Measurements from ENCODE around the gene E2F4.

Gene E2F4

GRCh38 chr16:67246756-67247191 is 54.8 kb downstream of the E2F4 start:
- Histone ChIP-seq H3K9ac (ENCODE audit: low read length) (peak overlapping the region; percentile 80), H3K4me2 (ENCODE audit: low read depth, low read length) (peak overlapping the region; percentile 79), H4K20me1 (ENCODE audit: insufficient read depth, low read length) (no peaks in the 10 kb centered on the region), H3K9me3 (replicated peaks; ENCODE audit: insufficient read depth, low read length) (no peaks in the 10 kb centered on the region), H3K36me3 (replicated peaks; ENCODE audit: insufficient read depth, low read length) (no peaks in the 10 kb centered on the region), H3K4me1 (ENCODE audit: low read length) (peaks cover 36% of the 10 kb centered on the region), H3F3A (ENCODE audit: insufficient read depth, low read length) (peaks cover 44% of the 10 kb centered on the region), H3K27ac (ENCODE audit: low read length) (peak overlapping the region; percentile 85), H3K79me2 (ENCODE audit: low read length) (peaks cover 39% of the 10 kb centered on the region), H2AFZ (ENCODE audit: low read length) (peak overlapping the region; percentile 71), H3K9me2 (replicated peaks; ENCODE audit: insufficient read depth, low read length) (no peaks in the 10 kb centered on the region), H3K4me3 (ENCODE audit: low read length) (peak overlapping the region; percentile 93), H3K27me3 (replicated peaks; ENCODE audit: insufficient read depth, low read length) (peaks cover 18% of the 10 kb centered on the region)
- TF ChIP-seq, protein P1, sequence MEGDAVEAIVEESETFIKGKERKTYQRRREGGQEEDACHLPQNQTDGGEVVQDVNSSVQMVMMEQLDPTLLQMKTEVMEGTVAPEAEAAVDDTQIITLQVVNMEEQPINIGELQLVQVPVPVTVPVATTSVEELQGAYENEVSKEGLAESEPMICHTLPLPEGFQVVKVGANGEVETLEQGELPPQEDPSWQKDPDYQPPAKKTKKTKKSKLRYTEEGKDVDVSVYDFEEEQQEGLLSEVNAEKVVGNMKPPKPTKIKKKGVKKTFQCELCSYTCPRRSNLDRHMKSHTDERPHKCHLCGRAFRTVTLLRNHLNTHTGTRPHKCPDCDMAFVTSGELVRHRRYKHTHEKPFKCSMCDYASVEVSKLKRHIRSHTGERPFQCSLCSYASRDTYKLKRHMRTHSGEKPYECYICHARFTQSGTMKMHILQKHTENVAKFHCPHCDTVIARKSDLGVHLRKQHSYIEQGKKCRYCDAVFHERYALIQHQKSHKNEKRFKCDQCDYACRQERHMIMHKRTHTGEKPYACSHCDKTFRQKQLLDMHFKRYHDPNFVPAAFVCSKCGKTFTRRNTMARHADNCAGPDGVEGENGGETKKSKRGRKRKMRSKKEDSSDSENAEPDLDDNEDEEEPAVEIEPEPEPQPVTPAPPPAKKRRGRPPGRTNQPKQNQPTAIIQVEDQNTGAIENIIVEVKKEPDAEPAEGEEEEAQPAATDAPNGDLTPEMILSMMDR (IDR thresholded peaks at IDR 0.05; ENCODE audit: low read length) = 0 out of 2 replicates have a peak, but pooled peaks have one; percentile 2
- no peak for TF ChIP-seq EZH2phosphoT487 (IDR thresholded peaks at IDR 0.05; ENCODE audit: low read length)
- no peak for TF ChIP-seq EZH2 (optimal IDR thresholded peaks at IDR 0.05; ENCODE audit: low read depth, low read length)
- peak; percentile 89 for DNase-seq

GRCh38 chr16:67247192-67248072 is 55.5 kb downstream of the E2F4 start, which contains the start of gene FHOD1:
Gene FHOD1 (minus strand): TSS chr16:67247481. CDS start chr16:67247410, 71 bp downstream.
- no peaks in the 10 kb centered on the region for H3K9me3 ChIP-seq (replicated peaks; ENCODE audit: insufficient read depth, low read length)
- H3K9ac ChIP-seq (ENCODE audit: low read length) = peak within 1 kb of the TSS; percentile 80
- peaks cover 18% of the 10 kb centered on the region for H3K27me3 ChIP-seq (replicated peaks; ENCODE audit: insufficient read depth, low read length)
- peak within 1 kb of the TSS; percentile 93 for H3K4me3 ChIP-seq (ENCODE audit: low read length)
- H3K9me2 ChIP-seq (replicated peaks; ENCODE audit: insufficient read depth, low read length) = no peaks in the 10 kb centered on the region
- H4K20me1 ChIP-seq (ENCODE audit: insufficient read depth, low read length) = no peaks in the 10 kb centered on the region
- peaks cover 36% of the 10 kb centered on the region for H3K4me1 ChIP-seq (ENCODE audit: low read length)
- peak within 1 kb of the TSS; percentile 79 for H3K4me2 ChIP-seq (ENCODE audit: low read depth, low read length)
- H3K36me3 ChIP-seq (replicated peaks; ENCODE audit: insufficient read depth, low read length) = no peaks in the 10 kb centered on the region
- peaks cover 44% of the 10 kb centered on the region for H3F3A ChIP-seq (ENCODE audit: insufficient read depth, low read length)
- TF ChIP-seq EZH2phosphoT487 (IDR thresholded peaks at IDR 0.05; ENCODE audit: low read length) (no peak), EZH2 (optimal IDR thresholded peaks at IDR 0.05; ENCODE audit: low read depth, low read length) (no peak)
- TF ChIP-seq, protein P1 (IDR thresholded peaks at IDR 0.05; ENCODE audit: low read length) = no peak
- peak; percentile 98 for DNase-seq
- peak within 1 kb of the TSS; percentile 85 for H3K27ac ChIP-seq (ENCODE audit: low read length)
- H2AFZ ChIP-seq (ENCODE audit: low read length) = peak within 1 kb of the TSS; percentile 94
- peaks cover 32% of the 10 kb centered on the region for H3K79me2 ChIP-seq (ENCODE audit: low read length)

GRCh38 chr16:67248073-67248400 is 56.1 kb downstream of the E2F4 start:
- H3K27ac ChIP-seq (ENCODE audit: low read length) = no peak overlapping the region

More at GRCh38 chr16:67248073-67248400, 56.1 kb downstream of the E2F4 start:
- H3K27me3 ChIP-seq (replicated peaks; ENCODE audit: insufficient read depth, low read length) = peaks cover 18% of the 10 kb centered on the region
- no peak for TF ChIP-seq EZH2 (optimal IDR thresholded peaks at IDR 0.05; ENCODE audit: low read depth, low read length)
- TF ChIP-seq EZH2phosphoT487 (IDR thresholded peaks at IDR 0.05; ENCODE audit: low read length) = no peak
- TF ChIP-seq, protein P1 (IDR thresholded peaks at IDR 0.05; ENCODE audit: low read length) = no peak
- H3F3A ChIP-seq (ENCODE audit: insufficient read depth, low read length) = peaks cover 44% of the 10 kb centered on the region
- peak; percentile 10 for DNase-seq
- no peaks in the 10 kb centered on the region for H3K9me3 ChIP-seq (replicated peaks; ENCODE audit: insufficient read depth, low read length)
- H2AFZ ChIP-seq (ENCODE audit: low read length) = peak overlapping the region; percentile 94
- no peaks in the 10 kb centered on the region for H3K9me2 ChIP-seq (replicated peaks; ENCODE audit: insufficient read depth, low read length)
- H3K36me3 ChIP-seq (replicated peaks; ENCODE audit: insufficient read depth, low read length) = no peaks in the 10 kb centered on the region
- H3K4me3 ChIP-seq (ENCODE audit: low read length) = peak overlapping the region; percentile 93
- H3K4me2 ChIP-seq (ENCODE audit: low read depth, low read length) = peak overlapping the region; percentile 79
- H3K9ac ChIP-seq (ENCODE audit: low read length) = peak overlapping the region; percentile 62; the same call in 1 of the 2 replicates
- H4K20me1 ChIP-seq (ENCODE audit: insufficient read depth, low read length) = no peaks in the 10 kb centered on the region
- peaks cover 36% of the 10 kb centered on the region for H3K4me1 ChIP-seq (ENCODE audit: low read length)
- H3K79me2 ChIP-seq (ENCODE audit: low read length) = peaks cover 28% of the 10 kb centered on the region

Data from MM.1S (cell line).